Measurements from ENCODE around the gene LSM3. TPM values are rescaled to one million over a fixed set of nuclear protein-coding genes. Genes with fewer than 3 reads are reported as not detected.

Gene LSM3
- total RNA-seq = 9.5 TPM
- long read RNA-seq, transcript LSM3-201 (4 exons, 3,815 nt) = major isoform, 37 of 42 reads
- long read RNA-seq, partial matches to known transcripts = 4 of 42 reads
- long read RNA-seq, other reads (novel, unspliced or antisense) = 1 of 42 reads

DNA sequence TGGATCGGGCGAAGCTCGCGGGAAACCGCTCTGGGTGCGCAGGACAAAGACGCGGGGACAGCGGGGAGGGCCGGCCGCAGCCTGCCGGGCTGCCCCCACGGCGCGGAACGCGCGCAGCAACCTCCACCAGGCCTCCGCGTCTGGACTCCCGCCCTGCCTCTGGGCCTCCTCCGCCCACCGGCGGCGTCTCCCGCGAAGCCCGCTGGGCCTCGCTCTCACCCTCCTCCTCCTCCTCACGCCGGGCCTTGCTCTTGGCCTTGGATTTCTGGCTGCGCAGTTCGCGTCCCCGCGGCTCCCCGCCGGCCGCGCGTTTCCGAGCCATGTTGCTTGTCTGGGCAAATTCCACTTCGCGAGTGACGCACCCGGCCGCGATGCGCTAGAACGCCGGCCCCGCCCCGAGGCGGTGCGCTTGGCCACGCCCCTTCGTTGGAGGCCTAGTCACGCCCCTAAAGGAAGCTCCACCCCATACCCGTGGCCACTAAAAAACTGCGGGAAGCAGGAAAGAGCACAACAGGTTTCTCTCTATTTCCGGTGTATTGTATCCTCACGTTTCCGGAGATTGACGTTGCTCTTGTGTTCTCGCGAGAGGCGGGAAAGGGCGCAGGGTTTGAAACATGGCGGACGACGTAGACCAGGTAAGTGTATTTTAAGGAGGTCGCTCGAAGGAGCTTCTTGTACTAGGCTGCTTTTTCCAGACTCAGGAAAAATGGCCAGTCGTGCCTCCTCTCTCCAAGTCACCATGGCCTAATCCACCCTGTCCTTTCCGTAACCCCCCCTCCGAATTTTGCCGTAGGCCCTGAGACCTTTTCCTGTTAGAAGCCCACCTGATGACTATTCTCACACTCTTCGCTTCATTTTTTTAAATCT, at the start of gene LSM3, which contains the start of gene XPC:
TSS of gene LSM3 (plus strand) at position 571 of the 867 bp plus-strand sequence. CDS start at position 615, 44 bp downstream.
TSS of gene XPC (minus strand) at position 355 of the 867 bp plus-strand sequence. CDS start at position 322, 33 bp downstream.
- no peaks in the 10 kb centered on the region for H3K27me3 ChIP-seq (ENCODE audit: low read depth)
- DNase-seq = peak; percentile 97
- intact Hi-C loops (cut with DNase I) = no loop called here
- peaks cover 48% of the 10 kb centered on the region for H3K4me1 ChIP-seq
- no peaks in the 10 kb centered on the region for H3K9me3 ChIP-seq
- H3K4me3 ChIP-seq = peak within 1 kb of the TSS; percentile 87
- peaks cover 22% of the 10 kb centered on the region for H3K36me3 ChIP-seq
- TF ChIP-seq, protein P1, sequence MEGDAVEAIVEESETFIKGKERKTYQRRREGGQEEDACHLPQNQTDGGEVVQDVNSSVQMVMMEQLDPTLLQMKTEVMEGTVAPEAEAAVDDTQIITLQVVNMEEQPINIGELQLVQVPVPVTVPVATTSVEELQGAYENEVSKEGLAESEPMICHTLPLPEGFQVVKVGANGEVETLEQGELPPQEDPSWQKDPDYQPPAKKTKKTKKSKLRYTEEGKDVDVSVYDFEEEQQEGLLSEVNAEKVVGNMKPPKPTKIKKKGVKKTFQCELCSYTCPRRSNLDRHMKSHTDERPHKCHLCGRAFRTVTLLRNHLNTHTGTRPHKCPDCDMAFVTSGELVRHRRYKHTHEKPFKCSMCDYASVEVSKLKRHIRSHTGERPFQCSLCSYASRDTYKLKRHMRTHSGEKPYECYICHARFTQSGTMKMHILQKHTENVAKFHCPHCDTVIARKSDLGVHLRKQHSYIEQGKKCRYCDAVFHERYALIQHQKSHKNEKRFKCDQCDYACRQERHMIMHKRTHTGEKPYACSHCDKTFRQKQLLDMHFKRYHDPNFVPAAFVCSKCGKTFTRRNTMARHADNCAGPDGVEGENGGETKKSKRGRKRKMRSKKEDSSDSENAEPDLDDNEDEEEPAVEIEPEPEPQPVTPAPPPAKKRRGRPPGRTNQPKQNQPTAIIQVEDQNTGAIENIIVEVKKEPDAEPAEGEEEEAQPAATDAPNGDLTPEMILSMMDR (IDR thresholded peaks at IDR 0.05) = no peak
- ATAC-seq = peak; percentile 100
- peak within 1 kb of the TSS; percentile 99 for H3K27ac ChIP-seq

DNA sequence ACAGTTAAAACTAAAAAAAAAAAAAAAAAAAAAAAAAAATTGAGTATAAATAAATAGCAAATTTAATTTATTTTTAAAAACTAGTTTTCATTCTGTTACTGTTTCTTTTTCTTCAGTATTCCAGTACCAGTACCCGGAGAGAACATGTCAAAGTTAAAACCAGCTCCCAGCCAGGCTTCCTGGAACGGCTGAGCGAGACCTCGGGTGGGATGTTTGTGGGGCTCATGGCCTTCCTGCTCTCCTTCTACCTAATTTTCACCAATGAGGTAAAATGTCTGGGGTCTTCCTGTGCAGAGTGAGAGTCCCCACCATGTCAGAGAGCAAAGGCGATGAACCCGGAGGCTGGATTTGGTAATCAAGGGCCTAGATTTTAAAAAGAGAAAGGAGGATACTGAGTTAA, 49.3 kb upstream of the LSM3 start:
- Histone ChIP-seq H3K4me1 (peaks cover 31% of the 10 kb centered on the region), H3K27ac (no peak overlapping the region), H3K4me3 (no peak overlapping the region), H3K27me3 (ENCODE audit: low read depth) (no peaks in the 10 kb centered on the region), H3K9me3 (no peaks in the 10 kb centered on the region), H3K36me3 (peaks cover 69% of the 10 kb centered on the region)
- ATAC-seq (no peak), DNase-seq (no peak)
- intact Hi-C loops (cut with DNase I) = no loop called here
- TF ChIP-seq, protein P1 (IDR thresholded peaks at IDR 0.05) = no peak

DNA sequence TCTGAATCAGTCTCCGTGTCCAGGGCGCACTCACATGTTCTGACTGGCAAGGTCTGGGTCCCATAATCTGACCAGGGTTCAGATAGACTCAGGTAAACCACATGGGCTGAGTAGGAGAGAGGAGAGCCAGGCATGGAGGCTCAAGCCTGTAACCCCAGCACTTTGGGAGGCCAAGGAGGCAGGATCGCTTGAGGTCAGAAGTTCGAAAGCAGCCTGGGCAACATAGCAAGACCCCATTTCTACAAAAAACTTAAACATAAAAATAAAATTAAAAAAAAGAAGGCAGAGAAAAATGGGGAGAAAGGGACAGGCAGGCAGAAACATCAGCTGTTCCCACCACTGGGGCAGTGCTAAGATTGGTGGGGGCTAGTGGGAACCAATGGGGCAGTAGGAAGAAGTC, 48.4 kb upstream of the LSM3 start:
- H3K27ac ChIP-seq = no peak overlapping the region
- no peak overlapping the region for H3K4me3 ChIP-seq
- intact Hi-C loops (cut with DNase I) = no loop called here
- H3K36me3 ChIP-seq = peaks cover 79% of the 10 kb centered on the region
- ATAC-seq = no peak
- TF ChIP-seq, protein P1 (IDR thresholded peaks at IDR 0.05) = no peak
- no peak for DNase-seq
- peaks cover 31% of the 10 kb centered on the region for H3K4me1 ChIP-seq
- no peaks in the 10 kb centered on the region for H3K27me3 ChIP-seq (ENCODE audit: low read depth)
- no peaks in the 10 kb centered on the region for H3K9me3 ChIP-seq

DNA sequence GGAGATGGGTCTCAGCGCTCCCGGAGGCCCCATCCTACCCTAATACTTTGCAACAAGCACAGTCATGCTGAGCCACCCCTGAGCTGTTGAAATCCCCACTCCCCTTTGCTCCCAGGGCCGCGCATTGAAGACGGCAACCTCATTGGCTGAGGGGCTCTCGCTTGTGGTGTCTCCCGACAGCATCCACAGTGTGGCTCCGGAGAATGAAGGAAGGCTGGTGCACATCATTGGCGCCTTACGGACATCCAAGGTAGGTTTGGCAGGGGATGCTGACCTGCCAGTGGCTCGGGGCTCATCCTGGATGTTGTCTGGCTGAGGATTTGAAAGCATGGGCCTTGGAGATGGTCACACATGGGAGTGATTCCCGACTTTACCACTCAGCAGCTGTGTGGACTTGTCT, 47.9 kb upstream of the LSM3 start:
- Histone ChIP-seq H3K4me1 (peaks cover 29% of the 10 kb centered on the region), H3K9me3 (no peaks in the 10 kb centered on the region), H3K27me3 (ENCODE audit: low read depth) (no peaks in the 10 kb centered on the region), H3K36me3 (peaks cover 83% of the 10 kb centered on the region), H3K27ac (no peak overlapping the region), H3K4me3 (no peak overlapping the region)
- DNase-seq = no peak
- TF ChIP-seq, protein P1 (IDR thresholded peaks at IDR 0.05) = no peak
- intact Hi-C loops (cut with DNase I) = no loop called here
- no peak for ATAC-seq

DNA sequence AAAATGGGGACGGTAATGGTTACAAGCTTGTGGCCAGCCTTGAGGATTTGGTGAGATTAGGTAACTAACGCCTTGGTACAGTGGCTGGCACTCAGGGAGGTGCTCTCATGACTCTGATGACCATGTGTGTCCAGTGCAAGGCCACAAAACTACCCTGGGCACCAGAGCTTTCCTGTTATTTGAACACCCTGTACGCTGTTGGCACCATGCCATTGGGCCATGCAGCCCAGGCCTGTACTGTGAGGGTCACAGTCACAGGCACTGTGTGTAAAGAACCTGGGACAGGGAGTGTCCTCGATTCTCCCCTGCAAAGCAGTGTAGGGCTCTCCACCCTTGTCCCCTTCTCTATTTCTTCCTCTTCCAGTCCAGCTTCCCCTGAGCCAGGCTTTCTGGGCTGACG, 47.5 kb upstream of the LSM3 start:
- intact Hi-C loops (cut with DNase I) = no loop called here
- H3K4me1 ChIP-seq = peaks cover 25% of the 10 kb centered on the region
- no peak for ATAC-seq
- H3K36me3 ChIP-seq = peaks cover 88% of the 10 kb centered on the region
- H3K9me3 ChIP-seq = no peaks in the 10 kb centered on the region
- TF ChIP-seq, protein P1 (IDR thresholded peaks at IDR 0.05) = no peak
- no peak for DNase-seq
- H3K27ac ChIP-seq = no peak overlapping the region
- no peak overlapping the region for H3K4me3 ChIP-seq
- H3K27me3 ChIP-seq (ENCODE audit: low read depth) = no peaks in the 10 kb centered on the region

Data from lower lobe of right lung (tissue), 2 donors.